ENCODE results near the gene LSM4.

Gene LSM4

GRCh38 chr19:18332917-18333530, 10.1 kb upstream of the LSM4 start:
- Histone ChIP-seq H2BK5ac (ENCODE audit: low read length) (peak overlapping the region; percentile 53), H4K8ac (ENCODE audit: low read depth, low read length) (no peak overlapping the region), H2BK12ac (ENCODE audit: low read length) (peak overlapping the region; percentile 0), H3K36me3 (replicated peaks in 1 of 2; ENCODE audit: control insufficient read depth in 2 of 2, insufficient read depth in 2 of 2, low read length in 2 of 2) (no peaks in the 10 kb centered on the region), H3K18ac (ENCODE audit: low read length) (peak overlapping the region; percentile 31), H3K27ac (replicated peaks; ENCODE audit: low read length) (no peak overlapping the region), H3K9ac (ENCODE audit: low read depth, low read length, poor library complexity) (no peak overlapping the region), H3K79me1 (ENCODE audit: low read depth, low read length) (no peaks in the 10 kb centered on the region), H2BK15ac (ENCODE audit: low read length) (peak overlapping the region; percentile 91), H3K14ac (ENCODE audit: low read length) (peak overlapping the region; percentile 56), H3K4me2 (ENCODE audit: insufficient read depth, low read length, poor library complexity, severe bottlenecking) (no peak overlapping the region), H3K4me3 (ENCODE audit: low read length in 2 of 2) (no peak overlapping the region), H2AK5ac (ENCODE audit: low read depth, low read length) (peak overlapping the region; percentile 74), H3K9me3 (replicated peaks in 1 of 2; ENCODE audit: control insufficient read depth in 2 of 2, insufficient read depth in 1 of 2, low read depth in 1 of 2, low read length in 2 of 2) (peaks cover 0 to 3% of the 10 kb centered on the region in 2 donors), H4K91ac (ENCODE audit: low read depth, low read length, poor library complexity) (no peak overlapping the region), H3K4ac (ENCODE audit: low read length) (no peak overlapping the region), H3K23ac (ENCODE audit: low read depth, low read length, poor library complexity) (no peak overlapping the region), H2BK120ac (ENCODE audit: low read depth, low read length) (peak overlapping the region; percentile 17), H3K27me3 (ENCODE audit: control insufficient read depth in 3 of 3, insufficient read depth in 3 of 3, low read depth in 1 of 3, low read length in 3 of 3) (peaks cover 0 to 2% (median 0%) of the 10 kb centered on the region in 3 experiments), H3K4me1 (ENCODE audit: control insufficient read depth in 2 of 2, insufficient read depth in 1 of 2, low read depth in 1 of 2, low read length in 2 of 2) (peaks cover 0 to 3% of the 10 kb centered on the region in 2 donors), H2AFZ (ENCODE audit: low read length) (peak overlapping the region; percentile 12)
- no peak for DNase-seq (ENCODE audit: low spot score)
- no CpG with 5 or more reads among the region's 15 CpGs for WGBS, 2 donors (ENCODE audit: extremely low coverage in 2 of 2, insufficient read length in 2 of 2, insufficient replicate concordance in 1 of 2)

DNA sequence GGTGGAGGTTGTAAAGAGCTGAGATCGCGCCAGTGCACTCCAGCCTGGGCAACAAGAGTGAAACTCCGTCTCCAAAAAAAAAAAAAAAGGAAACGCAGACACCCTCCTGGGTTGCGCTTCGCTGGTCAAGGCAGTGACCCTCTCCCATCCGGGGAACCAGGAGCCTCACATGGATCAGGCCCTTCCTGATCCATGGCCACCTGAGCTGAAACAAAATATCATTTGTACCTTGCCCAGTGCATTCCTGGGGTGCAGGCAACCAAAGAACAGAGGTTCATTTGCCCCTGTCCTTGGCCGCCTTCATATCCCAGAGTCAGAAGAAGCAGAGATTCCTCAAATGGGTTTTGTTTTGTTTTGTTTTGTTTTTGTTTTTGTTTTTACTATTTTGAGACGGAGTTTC, 8.0 kb upstream of the LSM4 start:
- Histone ChIP-seq H3K4me2 (ENCODE audit: insufficient read depth, low read length, poor library complexity, severe bottlenecking) (no peak overlapping the region), H3K36me3 (replicated peaks in 1 of 2; ENCODE audit: control insufficient read depth in 2 of 2, insufficient read depth in 2 of 2, low read length in 2 of 2) (no peaks in the 10 kb centered on the region), H3K4ac (ENCODE audit: low read length) (no peak overlapping the region), H3K27ac (replicated peaks; ENCODE audit: low read length) (no peak overlapping the region), H2AK5ac (ENCODE audit: low read depth, low read length) (no peak overlapping the region), H3K9ac (ENCODE audit: low read depth, low read length, poor library complexity) (no peak overlapping the region), H3K14ac (ENCODE audit: low read length) (no peak overlapping the region), H3K79me1 (ENCODE audit: low read depth, low read length) (no peaks in the 10 kb centered on the region), H3K18ac (ENCODE audit: low read length) (no peak overlapping the region), H3K9me3 (replicated peaks in 1 of 2; ENCODE audit: control insufficient read depth in 2 of 2, insufficient read depth in 1 of 2, low read depth in 1 of 2, low read length in 2 of 2) (peaks cover 0 to 3% of the 10 kb centered on the region in 2 donors), H2BK15ac (ENCODE audit: low read length) (no peak overlapping the region), H3K27me3 (ENCODE audit: control insufficient read depth in 3 of 3, insufficient read depth in 3 of 3, low read depth in 1 of 3, low read length in 3 of 3) (no peaks in the 10 kb centered on the region), H2AFZ (ENCODE audit: low read length) (no peak overlapping the region), H2BK5ac (ENCODE audit: low read length) (no peak overlapping the region), H4K8ac (ENCODE audit: low read depth, low read length) (no peak overlapping the region), H2BK12ac (ENCODE audit: low read length) (no peak overlapping the region), H3K4me1 (ENCODE audit: control insufficient read depth in 2 of 2, insufficient read depth in 1 of 2, low read depth in 1 of 2, low read length in 2 of 2) (peaks cover 0 to 3% of the 10 kb centered on the region in 2 donors), H3K23ac (ENCODE audit: low read depth, low read length, poor library complexity) (no peak overlapping the region), H2BK120ac (ENCODE audit: low read depth, low read length) (no peak overlapping the region), H3K4me3 (ENCODE audit: low read length in 2 of 2) (no peak overlapping the region), H4K91ac (ENCODE audit: low read depth, low read length, poor library complexity) (no peak overlapping the region)
- WGBS, 2 donors (ENCODE audit: extremely low coverage in 2 of 2, insufficient read length in 2 of 2, insufficient replicate concordance in 1 of 2): no CpG with 5 or more reads among the region's 9 CpGs
- no peak for DNase-seq (ENCODE audit: low spot score)

- peak overlapping the region; percentile 56 for H3K27ac ChIP-seq (replicated peaks; ENCODE audit: low read length)
- peak overlapping the region; percentile 76 for H2AFZ ChIP-seq (ENCODE audit: low read length)
- H3K4me1 ChIP-seq (ENCODE audit: control insufficient read depth in 2 of 2, insufficient read depth in 1 of 2, low read depth in 1 of 2, low read length in 2 of 2): peaks cover 0 to 3% of the 10 kb centered on the region in 2 donors
- no peaks in the 10 kb centered on the region for H3K79me1 ChIP-seq (ENCODE audit: low read depth, low read length)
- peak overlapping the region; percentile 64 for H2AK5ac ChIP-seq (ENCODE audit: low read depth, low read length)
- no peaks in the 10 kb centered on the region for H3K36me3 ChIP-seq (replicated peaks in 1 of 2; ENCODE audit: control insufficient read depth in 2 of 2, insufficient read depth in 2 of 2, low read length in 2 of 2)
- no peak overlapping the region for H3K18ac ChIP-seq (ENCODE audit: low read length)
- H2BK12ac ChIP-seq (ENCODE audit: low read length): no peak overlapping the region
- H3K14ac ChIP-seq (ENCODE audit: low read length): no peak overlapping the region
- H4K8ac ChIP-seq (ENCODE audit: low read depth, low read length): no peak overlapping the region
- no peak overlapping the region for H4K91ac ChIP-seq (ENCODE audit: low read depth, low read length, poor library complexity)
- no peak overlapping the region for H2BK15ac ChIP-seq (ENCODE audit: low read length)
- H2BK5ac ChIP-seq (ENCODE audit: low read length): no peak overlapping the region
- peak overlapping the region in 1 of 2 donors; percentile 44 for H3K4me3 ChIP-seq (ENCODE audit: low read length in 2 of 2)
- no peak overlapping the region for H3K4ac ChIP-seq (ENCODE audit: low read length)
- H3K9ac ChIP-seq (ENCODE audit: low read depth, low read length, poor library complexity): no peak overlapping the region
- no peak overlapping the region for H3K23ac ChIP-seq (ENCODE audit: low read depth, low read length, poor library complexity)
- DNase-seq (ENCODE audit: low spot score): no peak
- no CpG with 5 or more reads among the region's 6 CpGs for WGBS, 2 donors (ENCODE audit: extremely low coverage in 2 of 2, insufficient read length in 2 of 2, insufficient replicate concordance in 1 of 2)
- H3K4me2 ChIP-seq (ENCODE audit: insufficient read depth, low read length, poor library complexity, severe bottlenecking): peak overlapping the region; percentile 45
- peaks cover 0 to 1% of the 10 kb centered on the region in 2 donors for H3K9me3 ChIP-seq (replicated peaks in 1 of 2; ENCODE audit: control insufficient read depth in 2 of 2, insufficient read depth in 1 of 2, low read depth in 1 of 2, low read length in 2 of 2)
- no peaks in the 10 kb centered on the region for H3K27me3 ChIP-seq (ENCODE audit: control insufficient read depth in 3 of 3, insufficient read depth in 3 of 3, low read depth in 1 of 3, low read length in 3 of 3)
- no peak overlapping the region for H2BK120ac ChIP-seq (ENCODE audit: low read depth, low read length)
Measured at GRCh38 chr19:18329035-18329376, 6.1 kb upstream of the LSM4 start.

- H4K8ac ChIP-seq (ENCODE audit: low read depth, low read length): no peak overlapping the region
- H3K14ac ChIP-seq (ENCODE audit: low read length): no peak overlapping the region
- no peaks in the 10 kb centered on the region for H3K9me3 ChIP-seq (replicated peaks in 1 of 2; ENCODE audit: control insufficient read depth in 2 of 2, insufficient read depth in 1 of 2, low read depth in 1 of 2, low read length in 2 of 2)
- no peak overlapping the region for H3K18ac ChIP-seq (ENCODE audit: low read length)
- H3K23ac ChIP-seq (ENCODE audit: low read depth, low read length, poor library complexity): no peak overlapping the region
- H3K27me3 ChIP-seq (ENCODE audit: control insufficient read depth in 3 of 3, insufficient read depth in 3 of 3, low read depth in 1 of 3, low read length in 3 of 3): no peaks in the 10 kb centered on the region
- H2BK5ac ChIP-seq (ENCODE audit: low read length): no peak overlapping the region
- no peak overlapping the region for H4K91ac ChIP-seq (ENCODE audit: low read depth, low read length, poor library complexity)
- peak overlapping the region in 1 of 2 donors; percentile 44 for H3K4me3 ChIP-seq (ENCODE audit: low read length in 2 of 2)
- H3K4me2 ChIP-seq (ENCODE audit: insufficient read depth, low read length, poor library complexity, severe bottlenecking): peak overlapping the region; percentile 45
- peaks cover 0 to 5% of the 10 kb centered on the region in 2 donors for H3K4me1 ChIP-seq (ENCODE audit: control insufficient read depth in 2 of 2, insufficient read depth in 1 of 2, low read depth in 1 of 2, low read length in 2 of 2)
- H3K9ac ChIP-seq (ENCODE audit: low read depth, low read length, poor library complexity): no peak overlapping the region
- H2AK5ac ChIP-seq (ENCODE audit: low read depth, low read length): no peak overlapping the region
- H3K36me3 ChIP-seq (replicated peaks in 1 of 2; ENCODE audit: control insufficient read depth in 2 of 2, insufficient read depth in 2 of 2, low read length in 2 of 2): no peaks in the 10 kb centered on the region
- WGBS, 2 donors (ENCODE audit: extremely low coverage in 2 of 2, insufficient read length in 2 of 2, insufficient replicate concordance in 1 of 2): no CpG with 5 or more reads among the region's 9 CpGs
- H2BK15ac ChIP-seq (ENCODE audit: low read length): no peak overlapping the region
- peak overlapping the region; percentile 56 for H3K27ac ChIP-seq (replicated peaks; ENCODE audit: low read length)
- DNase-seq (ENCODE audit: low spot score): peak; percentile 92
- peak overlapping the region; percentile 76 for H2AFZ ChIP-seq (ENCODE audit: low read length)
- H2BK120ac ChIP-seq (ENCODE audit: low read depth, low read length): no peak overlapping the region
- H3K4ac ChIP-seq (ENCODE audit: low read length): no peak overlapping the region
- H2BK12ac ChIP-seq (ENCODE audit: low read length): no peak overlapping the region
- no peaks in the 10 kb centered on the region for H3K79me1 ChIP-seq (ENCODE audit: low read depth, low read length)
Measured at GRCh38 chr19:18328340-18329034, 5.6 kb upstream of the LSM4 start.
